DLD1 (cell line): Measurements from ENCODE around the gene CREBRF.
"Not testable (repeated sequence)": the region's sequence is repeated elsewhere in the genome, so short reads cannot be mapped to it uniquely, and the experiment has no call there.

ENCODE experiments used
- in situ Hi-C: cut with HindIII; loops from 2 replicates; pipeline ENCODE4 v1.10.0; 2017; ENCODE audit warnings: low sequenced_read_pairs

Gene CREBRF

GRCh38 chr5:173075970-173076369 lies 19.8 kb downstream of the CREBRF start:
- in situ Hi-C loops: no loop called here

DNA sequence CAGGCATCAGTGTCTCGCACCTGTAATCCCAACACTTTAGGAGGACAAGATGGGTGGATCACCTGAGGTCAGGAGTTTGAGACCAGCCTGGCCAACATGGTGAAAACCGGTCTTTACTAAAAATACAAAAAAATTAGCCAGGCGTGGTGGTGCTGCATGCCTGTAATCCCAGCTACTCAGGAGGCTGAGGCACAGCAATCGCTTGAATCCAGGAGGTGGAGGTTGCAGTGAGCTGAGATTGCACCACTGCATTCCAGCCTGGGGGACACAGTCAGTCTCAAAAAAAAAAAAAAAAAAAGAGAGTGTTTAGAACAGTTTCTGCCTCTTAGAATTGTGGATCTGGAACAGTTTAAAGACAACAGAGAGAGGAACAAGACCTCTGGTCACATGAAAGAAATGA lies 20.3 kb downstream of the CREBRF start:
- in situ Hi-C loops: not testable (repeated sequence)

DNA sequence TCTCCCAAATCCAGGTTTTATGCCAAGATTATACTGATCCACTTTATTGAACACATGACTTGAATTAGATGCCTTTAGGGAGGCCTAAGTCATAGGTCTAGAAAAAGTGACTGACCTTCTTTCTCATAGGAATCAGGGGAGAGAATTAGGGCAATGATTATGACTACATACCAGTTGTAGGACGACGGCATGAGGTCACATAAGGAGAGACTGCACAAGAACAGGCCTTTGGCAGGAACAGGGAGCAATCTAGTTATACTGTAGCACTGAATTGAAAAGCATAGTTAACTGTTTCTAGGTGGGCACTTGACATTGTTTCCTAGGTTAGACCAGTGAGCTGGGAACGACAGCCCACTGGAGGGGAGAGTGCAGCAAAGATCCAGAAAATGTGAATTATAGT lies 22.7 kb downstream of the CREBRF start:
- in situ Hi-C loops: no loop called here

- in situ Hi-C loops: no loop called here
Measured at GRCh38 chr5:173089581-173089980, 33.4 kb downstream of the CREBRF start.

GRCh38 chr5:173090639-173091038 lies 34.5 kb downstream of the CREBRF start:
- in situ Hi-C loops: no loop called here

GRCh38 chr5:173091981-173092380 lies 35.8 kb downstream of the CREBRF start:
- in situ Hi-C loops: no loop called here

GRCh38 chr5:173093606-173094005 lies 37.5 kb downstream of the CREBRF start:
- in situ Hi-C loops: no loop called here

DNA sequence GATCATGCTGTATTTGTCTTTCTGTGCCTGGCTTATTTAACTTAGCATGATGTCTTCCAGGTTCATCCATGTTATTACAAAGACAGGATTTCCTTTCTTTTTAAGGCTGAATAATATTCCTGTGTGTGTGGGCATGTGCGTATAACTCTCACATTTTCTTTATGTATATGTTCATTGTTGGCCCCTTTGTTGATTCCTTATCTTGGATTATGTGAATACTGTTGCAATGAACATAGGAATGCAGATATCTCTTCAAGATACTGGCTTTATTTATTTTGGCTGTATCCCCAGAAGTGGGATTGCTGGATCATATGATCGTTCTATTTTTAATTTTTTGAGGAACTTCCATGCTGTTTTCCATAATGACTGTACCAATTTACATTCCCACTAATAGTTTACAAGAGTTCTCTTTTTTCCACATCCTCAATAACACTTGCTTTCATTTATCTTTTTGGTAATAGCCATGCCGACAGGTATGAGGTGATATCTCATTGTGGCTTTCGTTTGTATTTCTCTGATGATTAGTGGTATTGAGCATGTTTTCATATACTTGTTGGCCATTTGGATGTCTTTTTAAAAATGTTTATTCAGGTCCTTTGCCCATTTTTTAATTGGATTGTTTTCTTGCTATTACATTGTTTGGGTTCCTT lies 38.0 kb downstream of the CREBRF start:
- in situ Hi-C loops: no loop called here

- in situ Hi-C loops: no loop called here
Measured at GRCh38 chr5:173098787-173099186, 42.6 kb downstream of the CREBRF start.

- in situ Hi-C loops: no loop called here
Measured at GRCh38 chr5:173099461-173099860, 43.3 kb downstream of the CREBRF start.

GRCh38 chr5:173101245-173101644 lies 45.1 kb downstream of the CREBRF start:
- in situ Hi-C loops: no loop called here

DNA sequence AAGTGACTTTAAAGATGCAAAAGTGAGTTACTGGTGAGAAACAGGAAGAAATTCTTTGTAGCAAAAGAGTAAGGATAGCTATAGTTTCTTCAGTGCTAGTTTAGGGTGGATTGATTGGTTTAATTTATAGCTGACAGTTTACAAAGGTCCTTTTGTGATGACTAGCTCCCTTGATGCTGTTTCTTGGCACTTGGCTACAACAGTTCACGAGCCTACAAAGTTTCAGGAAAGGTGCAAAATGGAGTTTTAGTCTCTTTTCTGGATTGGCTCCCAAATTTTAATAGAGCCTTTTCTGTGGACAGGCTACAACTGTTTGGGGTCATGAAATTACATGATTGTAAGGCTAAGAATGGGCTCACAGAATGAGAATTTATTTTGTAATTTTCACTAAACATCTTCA lies 47.3 kb downstream of the CREBRF start:
- in situ Hi-C loops: no loop called here

- in situ Hi-C loops: no loop called here
Measured at GRCh38 chr5:173108914-173109313, 52.8 kb downstream of the CREBRF start.

- in situ Hi-C loops: no loop called here
Measured at GRCh38 chr5:173114536-173114935, 58.4 kb downstream of the CREBRF start.

DNA sequence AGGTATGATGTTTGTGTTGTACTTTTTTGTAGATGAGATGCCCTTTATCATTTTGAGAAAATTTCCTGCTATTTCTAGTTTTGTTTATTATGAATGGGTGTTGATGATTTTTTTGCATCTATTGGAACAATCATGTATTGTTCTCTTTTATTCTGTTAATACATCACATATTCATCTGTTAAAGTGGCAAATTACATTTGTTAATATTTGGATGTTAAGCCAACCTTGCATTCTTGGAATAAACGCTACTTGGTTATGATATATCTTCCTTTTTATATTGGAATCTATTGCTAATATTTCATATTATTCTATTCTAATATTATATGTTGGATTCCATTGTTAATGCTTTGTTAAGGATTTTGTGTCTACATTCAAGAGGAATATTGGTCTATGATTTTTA lies 63.6 kb downstream of the CREBRF start:
- in situ Hi-C loops: no loop called here

DNA sequence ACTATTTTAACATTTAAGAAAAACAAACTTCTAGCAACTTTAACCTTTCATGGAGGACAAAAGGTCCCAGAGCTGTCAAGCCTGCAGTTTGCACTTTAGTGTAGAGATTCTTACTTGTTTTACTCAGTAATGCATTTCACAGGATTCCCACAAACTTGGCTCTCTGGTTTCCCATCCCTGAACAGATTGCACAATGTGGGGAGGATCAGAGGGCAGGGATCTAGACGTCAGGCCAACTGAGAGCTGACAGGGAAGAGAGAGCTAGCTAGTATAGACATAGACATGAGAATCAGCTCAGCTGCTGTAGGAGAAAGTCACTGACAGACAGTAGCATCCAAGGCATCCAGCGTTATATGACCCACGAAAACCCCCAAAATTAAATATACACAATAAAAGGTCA lies 67.3 kb downstream of the CREBRF start:
- in situ Hi-C loops: no loop called here

GRCh38 chr5:173132166-173132565 lies 76.0 kb downstream of the CREBRF start:
- in situ Hi-C loops: not testable (repeated sequence)

DNA sequence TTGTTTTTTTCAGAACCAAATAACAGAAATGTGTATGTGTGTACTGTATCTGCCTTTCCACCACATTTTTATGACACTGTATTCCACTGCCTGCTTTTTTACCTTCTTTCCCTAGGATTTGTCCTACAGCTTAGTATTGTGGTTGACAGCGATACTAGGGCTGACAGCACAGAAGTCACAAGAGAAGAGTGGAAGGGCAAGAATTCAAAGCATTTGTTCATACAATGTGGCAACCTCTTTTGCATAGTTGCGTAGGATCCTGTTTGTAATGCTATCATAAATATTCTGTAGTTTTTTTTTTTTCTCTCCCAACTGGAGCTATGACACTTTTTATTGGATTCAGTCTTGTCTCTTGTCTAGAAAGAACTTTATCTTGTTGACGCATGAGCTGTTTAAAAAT lies 82.6 kb downstream of the CREBRF start:
- in situ Hi-C loops: no loop called here

- in situ Hi-C loops: no loop called here
Measured at GRCh38 chr5:173139631-173140030, 83.5 kb downstream of the CREBRF start.

DNA sequence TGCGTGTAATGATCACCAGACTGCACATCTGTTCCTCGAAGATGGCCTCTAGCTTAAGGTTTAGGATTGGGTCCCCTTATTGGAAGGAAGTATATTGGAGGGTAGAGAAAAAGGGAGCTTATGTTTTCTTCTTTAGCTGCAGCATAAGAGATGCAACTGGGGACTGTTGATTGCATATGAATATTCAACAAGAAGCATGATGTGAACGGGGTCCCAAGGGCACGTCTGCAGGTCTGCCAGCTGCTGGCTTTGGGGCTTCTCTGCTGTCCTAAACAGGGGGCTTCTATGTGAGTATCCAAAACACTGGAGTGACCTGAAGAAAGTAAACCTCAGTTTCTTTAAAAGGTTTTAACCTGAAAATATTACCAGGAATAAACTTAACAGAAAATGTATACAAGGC lies 84.6 kb downstream of the CREBRF start:
- in situ Hi-C loops: no loop called here

- in situ Hi-C loops: no loop called here
Measured at GRCh38 chr5:173143567-173143966, 87.4 kb downstream of the CREBRF start.

DNA sequence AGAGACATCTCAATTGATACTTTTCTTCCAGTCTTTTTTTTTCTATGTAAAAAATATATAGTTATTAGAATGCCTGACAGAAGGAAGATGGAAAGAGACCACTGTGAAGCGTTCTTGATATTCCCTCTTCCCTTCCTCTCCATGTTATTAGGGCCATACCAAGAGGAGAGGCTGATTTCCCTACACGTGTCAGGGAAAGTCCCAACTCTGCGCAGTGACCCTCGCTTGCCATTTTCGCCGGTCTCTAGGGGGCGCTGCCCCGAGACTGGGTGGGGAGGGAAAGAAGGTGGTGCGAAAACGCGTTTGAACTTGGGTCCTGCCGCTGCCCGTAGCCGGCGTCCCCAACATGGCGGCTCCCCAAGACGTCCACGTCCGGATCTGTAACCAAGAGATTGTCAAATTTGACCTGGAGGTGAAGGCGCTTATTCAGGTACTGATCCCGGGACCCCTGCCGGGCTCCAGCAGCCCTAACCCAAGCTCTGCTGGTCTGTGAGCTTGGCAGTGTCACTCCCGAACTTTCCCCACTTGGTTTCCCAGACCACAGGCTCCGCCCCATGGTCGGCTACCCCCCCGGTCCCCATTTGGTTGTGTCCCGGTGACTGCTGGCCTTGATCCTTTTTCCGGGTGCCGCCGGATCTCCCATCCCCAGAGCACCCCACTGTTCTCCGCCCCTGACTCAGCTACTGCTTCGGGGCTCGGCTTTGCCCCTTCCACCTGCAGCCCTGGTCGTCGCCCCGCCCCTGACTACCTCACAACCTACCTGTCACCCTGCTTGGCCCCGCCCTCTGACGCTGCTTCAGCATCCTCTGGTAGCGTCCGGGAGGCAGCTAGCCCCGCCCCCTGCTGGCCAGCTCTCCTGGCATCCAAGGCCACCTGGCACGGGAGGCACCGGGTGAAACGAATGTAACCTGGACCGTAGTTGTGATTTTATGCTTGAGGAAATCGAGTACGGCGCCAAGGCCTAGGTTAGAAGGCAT lies 88.3 kb downstream of the CREBRF start, which contains the start of gene BNIP1:
BNIP1 (plus strand) TSS at position 332 of the 977 bp plus-strand sequence; CDS start at position 347, 15 bp downstream.
- in situ Hi-C loops: no loop called here
